ENCODE results near the gene SULF2. TPM values are rescaled to one million over a fixed set of nuclear protein-coding genes. Genes with fewer than 3 reads are reported as not detected.
A peak's percentile ranks its signal among the peaks of the same experiment; 100 is the strongest.

The SULF2 gene
- total and polyA plus RNA-seq, 2 of the 13 experiments (the other 11 are each of a cell fraction or from before 2014, with no cell fraction given) = 7.2 to 50.9 TPM

DNA sequence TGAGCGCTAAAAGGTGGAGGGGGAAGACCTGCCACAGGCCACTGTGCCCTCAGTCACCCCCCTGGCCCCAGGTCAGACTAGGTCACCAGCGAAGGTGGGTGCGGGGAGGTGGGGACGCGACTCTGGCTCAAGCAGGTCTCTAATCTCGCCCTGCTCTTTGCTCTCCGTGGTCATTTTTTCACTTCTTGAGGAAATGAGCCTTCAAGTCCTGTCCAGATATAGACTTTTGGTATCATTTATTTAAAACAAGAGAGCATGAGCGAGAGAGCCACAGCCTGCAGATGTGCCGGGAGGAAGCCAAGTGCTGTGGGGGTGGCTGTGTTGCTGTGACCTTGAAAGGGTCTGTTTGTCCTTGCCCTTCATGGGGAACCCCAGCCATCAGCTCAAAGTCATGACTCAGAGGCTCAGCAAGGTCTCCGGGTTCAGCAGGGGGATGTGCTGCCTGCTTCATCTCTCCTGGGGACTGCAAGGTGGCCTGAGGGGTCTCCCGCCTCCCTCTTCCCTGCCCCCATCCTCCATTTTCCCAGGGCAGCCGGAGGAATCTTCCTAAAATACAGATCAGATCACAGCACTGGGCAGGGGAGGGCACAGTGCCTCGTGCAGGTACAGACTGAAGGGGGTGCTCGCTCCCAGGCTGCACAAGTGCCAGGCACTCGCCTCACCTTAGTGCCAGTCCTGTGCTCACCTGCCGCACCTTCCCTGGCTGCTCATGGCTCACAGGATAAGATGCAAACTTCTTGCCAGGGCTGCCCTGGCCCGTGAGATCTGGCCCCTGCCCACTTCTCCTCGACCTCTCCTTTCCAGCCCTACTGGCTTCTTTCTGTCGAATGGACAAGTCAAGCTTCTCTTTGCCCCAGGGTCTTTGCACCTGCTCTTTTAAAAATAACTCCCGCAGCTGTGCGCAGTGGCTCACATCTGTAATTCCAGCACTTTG, 26.5 kb downstream of the SULF2 start (continued):
- TF ChIP-seq ARID5B (CRISPR knock-in tag; IDR thresholded peaks at IDR 0.05) (0 out of 2 replicates have a peak, but pooled peaks have one; percentile 46), CAMTA2 (CRISPR knock-in tag; IDR thresholded peaks at IDR 0.05; ENCODE audit: borderline replicate concordance) (peak; percentile 17; the same call in 1 of the 2 replicates), FOSL2 (CRISPR knock-in tag; IDR thresholded peaks at IDR 0.05) (peak; percentile 84), ZNF446 (CRISPR knock-in tag; IDR thresholded peaks at IDR 0.05) (no peak), TEAD3 (CRISPR knock-in tag; optimal IDR thresholded peaks at IDR 0.05; ENCODE audit: borderline replicate concordance) (peak; percentile 11), DR1 (CRISPR knock-in tag; IDR thresholded peaks at IDR 0.05) (no peak; the same call in 1 of the 2 replicates), RORA (CRISPR knock-in tag; IDR thresholded peaks at IDR 0.05) (no peak), ATF4 (CRISPR knock-in tag; IDR thresholded peaks at IDR 0.05) (no peak), FOXK2 (IDR thresholded peaks at IDR 0.05) (no peak), HNF4A (CRISPR knock-in tag; IDR thresholded peaks at IDR 0.05) (peak; percentile 48; the same call in 1 of the 2 replicates), FOSL1 (CRISPR knock-in tag; IDR thresholded peaks at IDR 0.05; ENCODE audit: borderline replicate concordance) (peak; percentile 57; the same call in 1 of the 2 replicates), ZEB1 (IDR thresholded peaks at IDR 0.05; ENCODE audit: insufficient replicate concordance, low read depth) (no peak)
- TF ChIP-seq, protein P1, sequence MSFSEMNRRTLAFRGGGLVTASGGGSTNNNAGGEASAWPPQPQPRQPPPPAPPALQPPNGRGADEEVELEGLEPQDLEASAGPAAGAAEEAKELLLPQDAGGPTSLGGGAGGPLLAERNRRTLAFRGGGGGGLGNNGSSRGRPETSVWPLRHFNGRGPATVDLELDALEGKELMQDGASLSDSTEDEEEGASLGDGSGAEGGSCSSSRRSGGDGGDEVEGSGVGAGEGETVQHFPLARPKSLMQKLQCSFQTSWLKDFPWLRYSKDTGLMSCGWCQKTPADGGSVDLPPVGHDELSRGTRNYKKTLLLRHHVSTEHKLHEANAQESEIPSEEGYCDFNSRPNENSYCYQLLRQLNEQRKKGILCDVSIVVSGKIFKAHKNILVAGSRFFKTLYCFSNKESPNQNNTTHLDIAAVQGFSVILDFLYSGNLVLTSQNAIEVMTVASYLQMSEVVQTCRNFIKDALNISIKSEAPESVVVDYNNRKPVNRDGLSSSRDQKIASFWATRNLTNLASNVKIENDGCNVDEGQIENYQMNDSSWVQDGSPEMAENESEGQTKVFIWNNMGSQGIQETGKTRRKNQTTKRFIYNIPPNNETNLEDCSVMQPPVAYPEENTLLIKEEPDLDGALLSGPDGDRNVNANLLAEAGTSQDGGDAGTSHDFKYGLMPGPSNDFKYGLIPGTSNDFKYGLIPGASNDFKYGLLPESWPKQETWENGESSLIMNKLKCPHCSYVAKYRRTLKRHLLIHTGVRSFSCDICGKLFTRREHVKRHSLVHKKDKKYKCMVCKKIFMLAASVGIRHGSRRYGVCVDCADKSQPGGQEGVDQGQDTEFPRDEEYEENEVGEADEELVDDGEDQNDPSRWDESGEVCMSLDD (CRISPR knock-in tag; IDR thresholded peaks at IDR 0.05; ENCODE audit: borderline replicate concordance) = peak; percentile 91; the same call in 1 of the 2 replicates
- TF ChIP-seq, protein P2, sequence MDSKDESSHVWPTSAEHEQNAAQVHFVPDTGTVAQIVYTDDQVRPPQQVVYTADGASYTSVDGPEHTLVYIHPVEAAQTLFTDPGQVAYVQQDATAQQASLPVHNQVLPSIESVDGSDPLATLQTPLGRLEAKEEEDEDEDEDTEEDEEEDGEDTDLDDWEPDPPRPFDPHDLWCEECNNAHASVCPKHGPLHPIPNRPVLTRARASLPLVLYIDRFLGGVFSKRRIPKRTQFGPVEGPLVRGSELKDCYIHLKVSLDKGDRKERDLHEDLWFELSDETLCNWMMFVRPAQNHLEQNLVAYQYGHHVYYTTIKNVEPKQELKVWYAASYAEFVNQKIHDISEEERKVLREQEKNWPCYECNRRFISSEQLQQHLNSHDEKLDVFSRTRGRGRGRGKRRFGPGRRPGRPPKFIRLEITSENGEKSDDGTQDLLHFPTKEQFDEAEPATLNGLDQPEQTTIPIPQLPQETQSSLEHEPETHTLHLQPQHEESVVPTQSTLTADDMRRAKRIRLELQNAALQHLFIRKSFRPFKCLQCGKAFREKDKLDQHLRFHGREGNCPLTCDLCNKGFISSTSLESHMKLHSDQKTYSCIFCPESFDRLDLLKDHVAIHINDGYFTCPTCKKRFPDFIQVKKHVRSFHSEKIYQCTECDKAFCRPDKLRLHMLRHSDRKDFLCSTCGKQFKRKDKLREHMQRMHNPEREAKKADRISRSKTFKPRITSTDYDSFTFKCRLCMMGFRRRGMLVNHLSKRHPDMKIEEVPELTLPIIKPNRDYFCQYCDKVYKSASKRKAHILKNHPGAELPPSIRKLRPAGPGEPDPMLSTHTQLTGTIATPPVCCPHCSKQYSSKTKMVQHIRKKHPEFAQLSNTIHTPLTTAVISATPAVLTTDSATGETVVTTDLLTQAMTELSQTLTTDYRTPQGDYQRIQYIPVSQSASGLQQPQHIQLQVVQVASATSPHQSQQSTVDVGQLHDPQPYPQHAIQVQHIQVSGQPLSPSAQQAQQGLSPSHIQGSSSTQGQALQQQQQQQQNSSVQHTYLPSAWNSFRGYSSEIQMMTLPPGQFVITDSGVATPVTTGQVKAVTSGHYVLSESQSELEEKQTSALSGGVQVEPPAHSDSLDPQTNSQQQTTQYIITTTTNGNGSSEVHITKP (CRISPR knock-in tag; IDR thresholded peaks at IDR 0.05; ENCODE audit: low read depth) = 0 out of 2 replicates have a peak, but pooled peaks have one; percentile 31

All from HepG2 (cell line).